Glutamatergic neuron (in vitro differentiated cells): ENCODE results near the gene FGF12. TPM values are rescaled to one million over a fixed set of nuclear protein-coding genes. Genes with fewer than 3 reads are reported as not detected.

Experiments used
- DNase-seq: peaks from one replicate; pipeline ENCODE4 v3.0.0; 2022
- H3K27ac Mint-ChIP-seq: one replicate; pipeline ENCODE4 v1.8.0; 2020; ENCODE audit warnings: mild to moderate bottlenecking, mixed read lengths, inconsistent platforms; ENCODE audit not compliant: unreplicated experiment
- H3K27me3 Mint-ChIP-seq: one replicate; pipeline ENCODE4 v1.8.0; 2020; ENCODE audit warnings: mild to moderate bottlenecking, moderate library complexity, mixed read lengths, inconsistent platforms; ENCODE audit not compliant: unreplicated experiment
- H3K36me3 Mint-ChIP-seq: one replicate; pipeline ENCODE4 v1.8.0; 2020; ENCODE audit warnings: mild to moderate bottlenecking, mixed read lengths, inconsistent platforms; ENCODE audit not compliant: unreplicated experiment
- H3K4me1 Mint-ChIP-seq: one replicate; pipeline ENCODE4 v1.8.0; 2020; ENCODE audit warnings: mild to moderate bottlenecking, low read depth, mixed read lengths, inconsistent platforms; ENCODE audit not compliant: unreplicated experiment
- H3K4me3 Mint-ChIP-seq: one replicate; pipeline ENCODE4 v1.8.0; 2020; ENCODE audit warnings: mild to moderate bottlenecking, mixed read lengths, inconsistent platforms; ENCODE audit not compliant: unreplicated experiment
- H3K9me3 Mint-ChIP-seq: one replicate; pipeline ENCODE4 v1.8.0; 2020; ENCODE audit warnings: mild to moderate bottlenecking, moderate library complexity, mixed read lengths, inconsistent platforms; ENCODE audit not compliant: unreplicated experiment
- CTCF ChIP-seq: fragments of 200-600 bp; sonication (generic); IDR thresholded peaks from one replicate; pipeline ENCODE4 v1.5.0; 2021; ENCODE audit not compliant: partially characterized antibody, unreplicated experiment
- total RNA-seq: library from RNA; stranded (reverse); fragmentation: NEBNext Ultra II Directional; extraction: Animal tissue kit (Norgen Biotek cat#: 25700); gene quantifications from one replicate; pipeline ENCODE4 v1.2.1, GENCODE V29; 2021; ENCODE audit not compliant: unreplicated experiment

Gene FGF12
- total RNA-seq, 1 donor from 2014 or later = 33.1 TPM

- Mint-ChIP-seq H3K9me3 (no peaks in the 10 kb centered on the region), H3K27me3 (no peaks in the 10 kb centered on the region), H3K36me3 (no peaks in the 10 kb centered on the region), H3K4me3 (no peak overlapping the region), H3K27ac (no peak overlapping the region), H3K4me1 (peaks cover 3% of the 10 kb centered on the region)
- no peak for DNase-seq
- no peak for TF ChIP-seq CTCF
Measured at GRCh38 chr3:192642651-192643050, 84.7 kb downstream of the FGF12 start.

- Mint-ChIP-seq H3K27me3 (no peaks in the 10 kb centered on the region), H3K9me3 (no peaks in the 10 kb centered on the region), H3K4me1 (peaks cover 3% of the 10 kb centered on the region), H3K36me3 (no peaks in the 10 kb centered on the region), H3K4me3 (no peak overlapping the region), H3K27ac (no peak overlapping the region)
- no peak for TF ChIP-seq CTCF
- no peak for DNase-seq
Measured at GRCh38 chr3:192641919-192642318, 85.4 kb downstream of the FGF12 start.

GRCh38 chr3:192639987-192640386, 87.4 kb downstream of the FGF12 start:
- Mint-ChIP-seq H3K36me3 (no peaks in the 10 kb centered on the region), H3K4me3 (no peak overlapping the region), H3K4me1 (peaks cover 3% of the 10 kb centered on the region), H3K27me3 (no peaks in the 10 kb centered on the region), H3K27ac (no peak overlapping the region), H3K9me3 (no peaks in the 10 kb centered on the region)
- TF ChIP-seq CTCF = no peak
- DNase-seq = no peak

- TF ChIP-seq CTCF = no peak
- DNase-seq = no peak
Measured at GRCh38 chr3:192637803-192638202, 89.5 kb downstream of the FGF12 start.

GRCh38 chr3:192636517-192637444, 90.6 kb downstream of the FGF12 start:
- TF ChIP-seq CTCF = no peak
- Mint-ChIP-seq H3K9me3 (no peaks in the 10 kb centered on the region), H3K4me1 (peaks cover 3% of the 10 kb centered on the region), H3K27me3 (no peaks in the 10 kb centered on the region), H3K27ac (no peak overlapping the region), H3K4me3 (no peak overlapping the region), H3K36me3 (no peaks in the 10 kb centered on the region)
- no peak for DNase-seq

More at GRCh38 chr3:192637803-192638202, 89.5 kb downstream of the FGF12 start:
- H3K9me3 Mint-ChIP-seq = no peaks in the 10 kb centered on the region
- no peaks in the 10 kb centered on the region for H3K27me3 Mint-ChIP-seq
- H3K4me1 Mint-ChIP-seq = peaks cover 3% of the 10 kb centered on the region
- H3K36me3 Mint-ChIP-seq = no peaks in the 10 kb centered on the region
- no peak overlapping the region for H3K4me3 Mint-ChIP-seq
- no peak overlapping the region for H3K27ac Mint-ChIP-seq
